Ishikawa (cell line): ENCODE results near the gene NMS.

Source experiments
- CEBPB ChIP-seq: IDR thresholded peaks from 2 replicates; pipeline ENCODE4 v1.6.1; 2012
- CREB1 ChIP-seq: IDR thresholded peaks from 2 replicates; pipeline ENCODE4 v1.6.1; 2012; ENCODE audit warnings: low read depth
- EP300 ChIP-seq: IDR thresholded peaks from 2 replicates; pipeline ENCODE4 v1.6.1; 2012; ENCODE audit warnings: borderline replicate concordance
- USF1 ChIP-seq: IDR thresholded peaks from 2 replicates; pipeline ENCODE4 v1.6.1; 2012
- YY1 ChIP-seq: IDR thresholded peaks from 2 replicates; pipeline ENCODE4 v1.6.1; 2012; ENCODE audit warnings: low read depth

GRCh38 chr2:100526868-100527267 lies 56.6 kb downstream of the NMS start:
- TF ChIP-seq EP300 (no peak), CREB1 (no peak), CEBPB (no peak), USF1 (no peak), YY1 (no peak)
